GM21381 (cell line): ENCODE data around the gene SYS1.

ENCODE experiments used
- ATAC-seq: cut with Tn5 transposase; IDR thresholded peaks from one replicate; pipeline ENCODE4 v1.9.1; 2021; ENCODE audit warnings: mild to moderate bottlenecking, moderate library complexity; ENCODE audit not compliant: unreplicated experiment

Gene SYS1

GRCh38 chr20:45354423-45355208 lies 8.3 kb upstream of the SYS1 start:
- no peak for ATAC-seq

- no peak for ATAC-seq
Observed at GRCh38 chr20:45355209-45356084, 7.5 kb upstream of the SYS1 start.

GRCh38 chr20:45358282-45359068 lies 4.5 kb upstream of the SYS1 start:
- no peak for ATAC-seq

- ATAC-seq = no peak
Observed at GRCh38 chr20:45359069-45359405, 3.9 kb upstream of the SYS1 start.

GRCh38 chr20:45359406-45360148 lies 3.4 kb upstream of the SYS1 start:
- no peak for ATAC-seq

- ATAC-seq = no peak
Observed at GRCh38 chr20:45361793-45362192, 1.2 kb upstream of the SYS1 start.

- no peak for ATAC-seq
Observed at GRCh38 chr20:45363611-45364492, 896 bp downstream of the SYS1 start.

- no peak for ATAC-seq
Observed at GRCh38 chr20:45365444-45365970, 2.6 kb downstream of the SYS1 start.

GRCh38 chr20:45366192-45366591 lies 3.2 kb downstream of the SYS1 start:
- no peak for ATAC-seq

GRCh38 chr20:45366631-45367030 lies 3.7 kb downstream of the SYS1 start:
- ATAC-seq = no peak

- no peak for ATAC-seq
Observed at GRCh38 chr20:45367126-45367525, 4.2 kb downstream of the SYS1 start.

GRCh38 chr20:45368221-45368980 lies 5.4 kb downstream of the SYS1 start:
- ATAC-seq = peak; percentile 71

- no peak for ATAC-seq
Observed at GRCh38 chr20:45370571-45371160, 7.7 kb downstream of the SYS1 start.

GRCh38 chr20:45372241-45372640 lies 9.3 kb downstream of the SYS1 start:
- no peak for ATAC-seq

- no peak for ATAC-seq
Observed at GRCh38 chr20:45372646-45373352, 9.8 kb downstream of the SYS1 start.

GRCh38 chr20:45373353-45374100 lies 10.6 kb downstream of the SYS1 start:
- ATAC-seq = no peak

GRCh38 chr20:45374101-45374467 lies 11.1 kb downstream of the SYS1 start:
- ATAC-seq = no peak
